SK-N-MC (cell line): ENCODE results near the gene ASXL2.

Experiments used
- DNase-seq: peaks from one replicate; pipeline ENCODE4 v3.0.0-alpha.2; 2011; ENCODE audit warnings: low read depth, low spot score
- H3K27ac ChIP-seq: fragments of 200-600 bp; sonication (generic); 2 replicates; pipeline ENCODE4 v1.5.1; 2016; ENCODE audit warnings: mixed run types
- H3K36me3 ChIP-seq: fragments of 200-600 bp; sonication (generic); 2 replicates; pipeline ENCODE4 v1.6.1; 2017; ENCODE audit warnings: antibody characterized with exemption, low read length, mixed read lengths; ENCODE audit not compliant: insufficient read depth
- H3K4me3 ChIP-seq: fragments of 200-600 bp; sonication (generic); 2 replicates; pipeline ENCODE4 v1.5.1; 2016
- H3K9ac ChIP-seq: fragments of 200-600 bp; sonication (generic); 2 replicates; pipeline ENCODE4 v1.8.0; 2017; ENCODE audit warnings: mixed run types, mixed read lengths; ENCODE audit not compliant: insufficient read length
- H3K9me3 ChIP-seq: fragments of 200-600 bp; sonication (generic); 2 replicates; pipeline ENCODE4 v1.6.1; 2017; ENCODE audit warnings: low read depth, mild to moderate bottlenecking, antibody characterized with exemption, low read length, moderate library complexity, mixed read lengths
- EZH2 ChIP-seq: fragments of 200-600 bp; sonication (generic); IDR thresholded peaks from one replicate; pipeline ENCODE4 v1.6.1; 2017; ENCODE audit warnings: antibody characterized with exemption
- FOXP2 ChIP-seq: optimal IDR thresholded peaks from 2 replicates; pipeline ENCODE3; 2011; ENCODE audit warnings: mild to moderate bottlenecking, moderate library complexity; ENCODE audit not compliant: insufficient read depth; ENCODE audit errors: extremely low read length, control extremely low read depth
- POLR2AphosphoS5 ChIP-seq: IDR thresholded peaks from 2 replicates; pipeline ENCODE4 v1.6.1; 2012; ENCODE audit warnings: mild to moderate bottlenecking, low read depth, low read length, borderline replicate concordance

Gene ASXL2

DNA sequence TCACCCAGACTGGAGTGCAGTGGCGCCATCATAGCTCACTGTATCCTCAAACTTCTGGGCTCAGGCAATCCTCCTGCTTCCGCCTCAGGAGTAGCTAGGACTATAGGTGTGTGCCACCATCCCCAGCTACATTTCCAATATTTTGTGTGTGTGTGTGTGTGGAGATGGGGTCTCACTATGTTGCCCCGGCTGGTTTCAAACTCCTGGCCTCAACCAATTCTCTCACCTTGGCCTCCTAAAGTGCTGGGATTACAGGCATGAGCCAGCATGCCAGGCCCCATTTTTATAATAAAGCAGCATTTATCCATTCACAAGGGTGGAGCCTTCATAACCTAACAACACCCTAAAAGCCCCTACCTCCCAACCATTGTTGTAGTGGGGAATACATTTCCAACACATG, 152.4 kb downstream of the ASXL2 start:
- H3K27ac ChIP-seq, result no peak overlapping the region
- TF ChIP-seq FOXP2 (no peak), POLR2AphosphoS5 (no peak), EZH2 (no peak)
- DNase-seq, result no peak
- no peak overlapping the region for H3K4me3 ChIP-seq
- no peaks in the 10 kb centered on the region for H3K9me3 ChIP-seq
- H3K36me3 ChIP-seq, result no peaks in the 10 kb centered on the region
- no peak overlapping the region for H3K9ac ChIP-seq

DNA sequence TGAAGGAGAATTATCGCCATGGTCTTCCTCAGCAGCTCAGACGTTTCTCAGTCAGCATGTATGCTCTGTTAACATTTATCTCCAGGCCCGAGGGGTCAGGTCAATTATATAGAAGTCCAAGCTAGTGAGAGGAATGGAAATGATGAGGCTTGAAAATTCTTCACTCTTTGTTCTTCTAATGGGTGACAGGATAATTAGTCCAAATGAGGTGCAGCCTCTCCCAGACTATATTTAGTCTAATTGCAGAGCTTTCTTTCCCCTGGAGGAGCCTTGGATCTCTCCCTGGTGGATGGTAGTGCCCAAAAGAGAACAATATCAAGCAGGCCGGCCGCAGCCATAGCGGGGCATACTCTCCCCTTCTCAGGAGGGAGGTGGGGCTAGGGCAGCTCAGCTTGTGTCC, 153.5 kb downstream of the ASXL2 start:
- H3K9me3 ChIP-seq, result no peaks in the 10 kb centered on the region
- no peaks in the 10 kb centered on the region for H3K36me3 ChIP-seq
- H3K4me3 ChIP-seq, result no peak overlapping the region
- H3K27ac ChIP-seq, result no peak overlapping the region
- no peak overlapping the region for H3K9ac ChIP-seq
- TF ChIP-seq FOXP2 (no peak), POLR2AphosphoS5 (no peak), EZH2 (no peak)
- no peak for DNase-seq

DNA sequence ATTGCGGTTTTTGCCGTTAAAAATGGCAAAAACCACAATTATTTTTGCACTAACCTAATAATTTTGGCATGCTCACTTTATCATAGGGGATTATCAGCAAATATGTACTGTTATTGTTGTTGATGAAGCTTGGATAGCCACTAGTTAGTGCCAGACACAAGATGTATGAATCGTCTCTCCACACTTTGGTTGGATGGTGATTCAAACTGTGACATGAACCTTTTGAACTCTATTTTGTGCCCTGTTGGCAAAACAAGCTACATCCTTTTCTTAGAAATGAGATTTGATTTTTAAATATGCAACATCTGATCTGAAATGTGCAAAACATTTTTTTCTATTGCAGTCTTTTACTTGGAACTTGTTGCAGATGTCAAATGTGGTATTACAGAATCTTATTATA, 156.1 kb downstream of the ASXL2 start:
- TF ChIP-seq FOXP2, result no peak
- no peak for TF ChIP-seq EZH2
- TF ChIP-seq POLR2AphosphoS5, result no peak
- Histone ChIP-seq H3K4me3 (no peak overlapping the region), H3K36me3 (no peaks in the 10 kb centered on the region), H3K9ac (no peak overlapping the region), H3K9me3 (no peaks in the 10 kb centered on the region), H3K27ac (no peak overlapping the region)
- DNase-seq, result no peak

DNA sequence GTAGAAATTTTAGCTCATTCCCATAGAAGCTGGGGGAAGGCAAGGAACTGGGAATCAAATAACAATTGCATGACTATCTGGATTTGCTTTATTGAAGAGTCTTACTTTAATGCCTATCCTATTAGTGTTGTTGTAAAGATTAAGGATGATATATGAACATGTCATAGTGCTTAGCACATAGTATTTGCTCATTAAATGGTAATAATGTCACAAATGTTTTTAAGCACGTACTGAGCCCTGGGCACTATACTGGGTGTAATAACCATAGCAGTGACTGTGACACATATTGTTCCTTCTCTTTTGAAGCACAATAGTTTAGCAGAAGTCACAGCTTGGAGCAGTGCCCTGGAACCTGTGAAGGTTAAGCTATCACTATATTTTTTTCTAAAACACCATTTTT, 157.7 kb downstream of the ASXL2 start:
- Histone ChIP-seq H3K27ac (no peak overlapping the region), H3K4me3 (no peak overlapping the region), H3K9me3 (no peaks in the 10 kb centered on the region), H3K9ac (no peak overlapping the region), H3K36me3 (no peaks in the 10 kb centered on the region)
- no peak for DNase-seq
- no peak for TF ChIP-seq FOXP2
- no peak for TF ChIP-seq POLR2AphosphoS5
- TF ChIP-seq EZH2, result no peak

DNA sequence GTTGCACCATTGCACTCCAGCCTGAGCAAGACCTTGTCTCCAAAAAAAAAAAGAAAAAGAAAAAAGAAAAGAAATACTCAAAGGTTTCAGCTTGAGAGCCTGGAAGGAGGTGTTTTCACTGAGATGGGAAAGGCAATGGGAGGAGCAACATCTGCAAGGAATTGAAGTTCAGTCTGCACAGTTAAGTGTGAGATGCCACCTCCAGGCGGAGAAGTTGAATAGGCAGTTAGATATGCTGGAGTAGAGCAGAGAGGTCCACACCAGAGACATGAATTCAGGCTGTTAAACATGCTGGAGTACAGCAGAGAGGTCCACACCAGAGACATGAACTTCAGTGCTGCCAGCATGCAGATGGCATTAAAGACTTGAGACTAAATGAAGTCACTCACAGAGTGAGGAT, 163.5 kb downstream of the ASXL2 start:
- H3K36me3 ChIP-seq, result no peaks in the 10 kb centered on the region
- no peak overlapping the region for H3K9ac ChIP-seq
- no peak overlapping the region for H3K4me3 ChIP-seq
- no peak overlapping the region for H3K27ac ChIP-seq
- no peak for DNase-seq
- H3K9me3 ChIP-seq, result no peaks in the 10 kb centered on the region
- TF ChIP-seq POLR2AphosphoS5, result no peak
- no peak for TF ChIP-seq FOXP2
- no peak for TF ChIP-seq EZH2

DNA sequence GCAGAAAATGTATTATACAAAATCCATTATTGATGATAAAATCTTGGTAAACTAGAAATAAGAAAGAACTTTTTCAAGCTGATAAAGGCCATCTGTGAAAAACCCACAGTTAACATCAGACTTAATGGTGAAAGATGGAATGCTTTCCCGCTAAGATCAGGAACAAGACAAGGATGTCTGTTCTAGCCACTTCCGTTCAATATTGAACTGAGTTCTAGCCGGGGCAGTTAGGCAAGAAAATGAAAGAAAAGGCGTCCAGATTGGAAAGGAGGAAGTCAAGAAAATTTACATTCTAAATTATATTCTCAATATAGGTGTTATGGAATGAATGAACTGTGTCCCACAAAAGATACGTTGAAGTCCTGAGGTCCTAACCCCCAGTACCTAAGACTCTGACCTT, 165.8 kb downstream of the ASXL2 start:
- Histone ChIP-seq H3K4me3 (no peak overlapping the region), H3K36me3 (no peaks in the 10 kb centered on the region), H3K9ac (no peak overlapping the region), H3K27ac (no peak overlapping the region), H3K9me3 (no peaks in the 10 kb centered on the region)
- no peak for DNase-seq
- TF ChIP-seq EZH2 (no peak), POLR2AphosphoS5 (no peak), FOXP2 (no peak)

DNA sequence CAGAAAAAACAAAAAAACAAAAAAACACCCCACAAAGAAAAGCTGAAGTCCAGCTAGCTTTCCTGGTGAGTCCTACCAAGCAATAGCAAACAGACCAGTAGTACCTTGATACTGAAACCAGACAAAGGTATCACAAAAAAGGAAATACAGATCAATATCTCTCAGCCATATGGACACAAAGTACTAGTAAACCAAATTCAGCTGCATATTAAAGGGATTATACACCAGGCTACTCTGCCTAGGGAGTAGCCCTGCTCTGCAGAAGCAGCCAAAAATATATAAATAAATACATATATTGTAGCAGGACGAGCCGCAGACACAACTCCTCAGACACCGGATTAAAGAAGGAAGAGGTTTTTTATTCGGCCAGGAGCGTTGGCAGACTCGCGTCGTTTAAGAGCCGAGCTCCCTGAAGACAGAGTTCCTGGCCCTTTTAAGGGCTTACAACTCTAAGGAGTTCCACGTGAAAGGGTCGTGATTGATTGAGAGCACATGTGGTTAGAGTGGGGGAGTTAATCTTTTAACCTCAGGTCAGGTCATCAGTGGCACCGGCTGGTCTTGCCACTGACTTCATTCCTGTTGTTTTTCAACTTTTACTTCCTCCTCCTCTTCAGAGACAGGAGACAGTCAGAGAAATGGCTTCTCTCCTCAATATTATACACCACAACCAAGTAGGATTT, 166.5 kb downstream of the ASXL2 start:
- H3K36me3 ChIP-seq, result no peaks in the 10 kb centered on the region
- no peak overlapping the region for H3K4me3 ChIP-seq
- TF ChIP-seq FOXP2 (no peak), EZH2 (no peak), POLR2AphosphoS5 (no peak)
- H3K27ac ChIP-seq, result no peak overlapping the region
- no peaks in the 10 kb centered on the region for H3K9me3 ChIP-seq
- no peak for DNase-seq
- H3K9ac ChIP-seq, result no peak overlapping the region

DNA sequence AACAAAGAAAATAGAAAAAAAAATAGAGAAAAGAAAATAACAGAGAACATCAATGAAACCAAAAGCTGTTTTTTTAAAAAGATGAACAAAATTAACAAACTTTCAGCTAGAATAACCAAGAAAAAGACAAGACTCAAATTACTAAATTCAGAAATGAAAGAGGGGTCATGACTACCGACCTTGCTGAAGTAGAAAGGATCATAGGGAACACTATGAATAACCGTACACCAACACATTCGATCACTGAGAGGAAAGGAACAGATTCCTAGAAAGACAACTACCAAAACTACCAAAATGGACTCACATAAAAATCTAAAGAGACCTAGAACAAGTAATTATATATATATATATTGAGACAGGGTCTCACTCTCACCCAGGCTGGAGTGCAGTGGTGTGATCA, 167.5 kb downstream of the ASXL2 start:
- Histone ChIP-seq H3K9ac (no peak overlapping the region), H3K4me3 (no peak overlapping the region), H3K27ac (no peak overlapping the region)

DNA sequence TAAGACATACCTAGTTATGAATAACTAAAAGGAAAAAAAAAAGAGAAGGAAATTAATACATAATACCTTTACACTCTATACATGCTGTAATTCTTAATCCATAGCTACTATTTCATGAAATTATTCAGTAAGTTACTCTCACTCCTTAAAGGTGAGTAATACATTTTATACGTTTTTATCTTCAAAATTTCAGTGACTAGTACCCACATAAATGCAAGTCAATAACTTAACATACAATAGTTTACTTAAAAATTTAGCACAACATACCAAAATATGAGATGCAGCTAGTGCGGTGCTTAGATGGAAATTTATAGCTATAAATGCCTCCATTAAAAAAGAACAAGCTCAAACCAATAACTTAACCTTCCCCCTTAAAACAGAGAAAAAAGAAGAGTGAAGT, 168.9 kb downstream of the ASXL2 start:
- H3K9me3 ChIP-seq, result no peaks in the 10 kb centered on the region
- H3K36me3 ChIP-seq, result no peaks in the 10 kb centered on the region
- TF ChIP-seq POLR2AphosphoS5 (no peak), EZH2 (no peak), FOXP2 (no peak)
- no peak overlapping the region for H3K4me3 ChIP-seq
- DNase-seq, result no peak
- no peak overlapping the region for H3K9ac ChIP-seq
- no peak overlapping the region for H3K27ac ChIP-seq

More for the DNA sequence above, 167.5 kb downstream of the ASXL2 start:
- no peak for DNase-seq
- Histone ChIP-seq H3K36me3 (no peaks in the 10 kb centered on the region), H3K9me3 (no peaks in the 10 kb centered on the region)
- TF ChIP-seq EZH2 (no peak), FOXP2 (no peak), POLR2AphosphoS5 (no peak)
